Subcutaneous adipose tissue (tissue), 4 donors: ENCODE data around the gene BLOC1S2. TPM values are rescaled to one million over a fixed set of nuclear protein-coding genes. Genes with fewer than 3 reads are reported as not detected.

Experiments used
- CTCF ChIP-seq: fragments of 450-650 bp; IDR thresholded peaks from one replicate; pipeline ENCODE4 v1.5.1; 2016; ENCODE audit warnings: low read depth, mild to moderate bottlenecking, control low read depth, antibody characterized with exemption, moderate library complexity
- total RNA-seq, 4 donors: library from RNA; depleted of rRNA; stranded (reverse); fragments of >200 nt; gene quantifications; one replicate each; pipeline ENCODE4 v1.1.0, GENCODE V29; 2016

Gene BLOC1S2
- total RNA-seq, 4 donors from 2014 or later: 11.3 to 52.9 (median 38.6) TPM

- no peak for TF ChIP-seq CTCF
These were observed 40.7 kb upstream of the BLOC1S2 start for GRCh38 chr10:100327007-100327717.

- TF ChIP-seq CTCF: no peak
These were observed 38.7 kb upstream of the BLOC1S2 start for GRCh38 chr10:100325158-100325557.

GRCh38 chr10:100319707-100320402, 33.4 kb upstream of the BLOC1S2 start:
- no peak for TF ChIP-seq CTCF

GRCh38 chr10:100318207-100318606, 31.7 kb upstream of the BLOC1S2 start:
- TF ChIP-seq CTCF: no peak

GRCh38 chr10:100315615-100316014, 29.1 kb upstream of the BLOC1S2 start:
- TF ChIP-seq CTCF: no peak

- TF ChIP-seq CTCF: no peak
These were observed 24.8 kb upstream of the BLOC1S2 start for GRCh38 chr10:100311298-100311697.

- TF ChIP-seq CTCF: no peak
These were observed 21.2 kb upstream of the BLOC1S2 start for GRCh38 chr10:100307684-100308083.
